NOMO-1 treated with DMSO at 0.1 percent for 48 hours (cell line): ENCODE measurements around the gene BCL2.
"Not testable (repeated sequence)": the region's sequence is repeated elsewhere in the genome, so short reads cannot be mapped to it uniquely, and the experiment has no call there.

Experiments
- DNase-seq: peaks from one replicate; lab custom pipeline; 2025; ENCODE audit not compliant: unreplicated experiment; lab: John Stamatoyannopoulos, UW

Gene BCL2

DNA sequence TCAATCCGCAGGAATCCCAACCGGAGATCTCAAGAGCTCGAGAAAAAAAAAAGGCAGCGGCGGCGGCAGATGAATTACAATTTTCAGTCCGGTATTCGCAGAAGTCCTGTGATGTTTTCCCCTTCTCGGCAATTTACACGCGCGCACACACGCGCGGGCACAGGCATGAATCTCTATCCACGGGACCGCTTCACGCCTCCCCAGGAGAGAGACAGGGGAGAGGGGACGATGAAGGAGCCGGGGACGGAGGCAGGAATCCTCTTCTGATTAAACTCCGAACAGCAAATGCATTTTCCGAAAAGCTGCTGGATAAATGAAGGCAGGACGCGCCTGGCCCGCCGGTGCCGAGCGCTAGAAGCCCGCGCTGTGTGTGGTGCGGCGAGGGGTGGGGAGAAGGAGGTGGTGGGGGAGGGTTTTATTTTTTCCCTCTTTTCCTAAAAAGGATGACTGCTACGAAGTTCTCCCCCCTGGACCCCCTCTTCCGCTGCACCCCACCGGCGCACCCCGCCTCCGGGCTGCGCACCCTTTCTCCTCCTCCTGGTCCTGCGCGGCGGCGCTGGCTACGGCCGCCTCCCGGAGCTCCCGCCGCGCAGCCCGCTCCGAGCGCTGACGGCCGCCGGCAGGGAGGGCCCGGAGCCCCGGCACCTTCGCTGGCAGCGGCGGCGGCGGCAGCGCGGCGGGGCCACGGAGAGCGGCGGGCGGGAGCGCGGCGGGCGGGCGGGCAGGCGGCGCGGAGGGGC is at the start of gene BCL2:
BCL2 (minus strand) TSS at position 387 of the 740 bp plus-strand sequence.
- peak; percentile 44 for DNase-seq

DNA sequence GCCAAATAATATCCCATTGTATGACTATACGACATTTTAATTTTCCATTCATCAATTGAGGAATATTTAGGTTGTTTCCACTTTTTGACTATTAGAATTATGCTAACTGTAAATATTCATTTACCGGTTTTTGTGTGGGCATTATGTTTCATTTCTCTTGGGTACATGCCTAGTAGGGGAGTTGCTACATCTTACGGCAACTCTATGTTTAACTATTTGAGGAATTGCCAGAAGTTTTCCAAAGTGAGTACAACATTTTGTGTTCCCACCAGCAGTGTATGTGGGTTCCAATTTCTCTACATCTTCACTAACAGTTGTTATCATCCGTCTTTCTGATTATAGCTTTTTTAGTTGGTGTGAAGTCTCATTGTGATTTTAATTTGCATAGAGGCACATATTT is 49.0 kb upstream of the BCL2 start:
- DNase-seq: no peak

DNA sequence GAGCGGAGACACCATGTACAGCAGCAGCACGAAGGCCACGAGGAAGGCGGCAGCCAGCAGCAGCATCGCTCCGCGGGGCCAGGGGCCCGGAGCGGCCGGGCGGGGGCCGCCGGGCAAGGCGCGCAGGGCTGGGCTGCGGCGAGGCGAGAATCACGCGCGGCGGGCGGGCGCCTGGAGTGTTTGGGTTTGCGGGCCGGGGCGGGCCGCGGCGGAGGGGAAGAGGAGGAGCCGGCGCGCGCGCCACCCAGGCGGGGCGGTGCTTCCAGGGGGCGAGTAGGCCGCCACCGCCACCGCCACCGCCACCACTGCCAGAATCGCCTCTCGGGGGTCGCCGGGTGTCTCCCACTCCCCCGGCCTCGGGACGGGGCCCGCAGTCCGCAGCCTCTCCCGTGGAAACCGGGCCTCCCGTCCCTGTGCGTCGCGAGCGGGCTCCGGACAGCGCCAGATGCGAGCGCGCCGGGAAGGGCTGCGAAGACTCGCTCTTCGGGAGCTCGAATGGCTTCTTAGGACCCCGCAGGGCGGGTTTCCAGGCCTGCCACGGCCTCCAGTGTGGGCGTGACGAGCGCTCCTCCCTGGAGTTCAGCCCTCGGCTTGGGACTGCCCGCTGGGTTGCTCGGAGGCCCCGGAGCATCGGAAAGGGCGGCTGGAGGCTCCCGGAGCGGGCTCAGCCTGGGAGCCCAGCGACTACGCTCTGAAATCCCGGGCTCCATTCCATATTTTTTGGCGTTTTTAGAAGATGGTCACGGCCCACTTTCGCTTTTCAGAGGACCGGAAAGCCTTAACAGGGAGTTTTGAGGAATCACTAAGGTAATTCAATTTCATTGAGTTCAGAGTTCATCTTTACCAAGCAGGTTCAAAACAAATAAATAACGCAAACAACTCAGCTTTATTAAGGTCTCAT is 47.7 kb upstream of the BCL2 start, which contains the start of gene KDSR:
KDSR (minus strand) TSS at position 154 of the 901 bp plus-strand sequence; CDS start at position 66, 88 bp downstream.
- DNase-seq: peak; percentile 91

DNA sequence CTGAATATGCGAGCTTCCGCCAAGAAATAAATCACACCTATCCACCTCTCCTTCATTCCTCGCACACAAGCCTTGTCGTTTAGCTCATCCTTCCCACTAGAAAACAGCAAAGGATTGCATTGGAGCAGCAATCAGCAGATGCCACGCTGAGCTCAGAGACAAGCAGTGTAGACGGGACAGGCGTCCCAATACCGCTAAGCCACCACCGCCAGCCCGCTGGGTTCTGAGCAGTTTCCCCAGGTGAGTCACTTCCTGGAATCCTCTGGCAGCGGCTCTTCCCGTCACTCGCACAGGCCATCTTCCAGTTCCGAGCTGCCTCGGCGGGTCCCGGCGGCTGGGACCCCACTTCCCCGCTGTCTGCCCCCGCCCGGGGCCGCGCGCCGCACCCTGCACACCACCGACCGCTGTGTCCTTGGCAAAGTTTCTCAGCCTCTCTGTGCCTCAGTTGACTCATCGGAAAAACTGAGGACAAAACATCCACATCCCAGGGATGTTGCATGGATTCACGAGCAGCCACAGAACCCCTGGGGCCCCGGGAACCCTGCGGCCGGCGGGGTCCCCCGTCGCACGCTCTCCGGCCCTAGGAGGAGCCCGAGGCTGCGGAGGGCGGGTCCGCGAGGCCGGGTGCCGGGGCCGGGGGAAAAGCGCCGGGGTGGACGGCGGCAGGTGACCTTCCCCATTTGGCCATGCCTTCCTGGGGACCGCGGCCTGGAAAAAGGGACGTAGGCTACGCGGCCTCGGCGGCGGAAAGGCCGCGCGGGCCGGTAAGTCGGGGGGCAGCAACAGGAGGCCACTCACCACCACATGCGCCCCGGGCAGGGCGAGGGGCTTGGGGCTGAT is 46.9 kb upstream of the BCL2 start:
- DNase-seq: peak; percentile 28

DNA sequence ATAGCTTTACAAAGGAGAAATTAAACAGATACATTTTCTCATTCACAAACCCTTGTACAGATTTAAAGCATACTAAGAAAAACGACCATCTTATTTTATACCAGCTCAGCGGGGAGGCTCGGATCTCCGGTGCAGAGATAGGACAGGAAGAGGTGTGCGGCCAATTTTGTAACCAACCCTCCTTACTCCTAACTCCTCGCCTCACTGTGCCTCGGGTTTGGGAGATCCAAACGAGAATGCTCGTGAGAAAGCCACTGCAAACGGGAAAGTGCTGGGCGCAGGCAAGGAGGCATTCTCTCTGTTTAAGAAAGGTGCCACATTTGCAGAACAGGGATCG is 46.3 kb upstream of the BCL2 start:
- no peak for DNase-seq

DNA sequence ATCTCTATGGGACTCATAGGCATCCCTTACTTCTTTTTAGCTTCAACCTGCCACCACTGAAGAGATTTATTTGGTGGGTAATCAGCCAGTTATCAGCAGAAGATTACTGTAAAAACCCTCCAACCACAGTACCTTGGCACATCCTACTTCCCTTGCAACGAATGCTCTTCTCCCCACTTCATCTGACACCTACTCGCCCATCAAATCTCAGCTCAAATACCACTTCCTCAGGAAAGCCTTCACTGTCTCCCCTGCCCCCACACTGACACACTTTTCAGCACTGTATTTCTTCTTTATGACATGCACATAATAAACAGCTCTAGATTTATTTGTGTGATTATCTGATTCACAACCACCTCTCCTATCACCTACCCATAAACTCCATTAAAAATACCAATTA is 44.4 kb upstream of the BCL2 start:
- DNase-seq: no peak

DNA sequence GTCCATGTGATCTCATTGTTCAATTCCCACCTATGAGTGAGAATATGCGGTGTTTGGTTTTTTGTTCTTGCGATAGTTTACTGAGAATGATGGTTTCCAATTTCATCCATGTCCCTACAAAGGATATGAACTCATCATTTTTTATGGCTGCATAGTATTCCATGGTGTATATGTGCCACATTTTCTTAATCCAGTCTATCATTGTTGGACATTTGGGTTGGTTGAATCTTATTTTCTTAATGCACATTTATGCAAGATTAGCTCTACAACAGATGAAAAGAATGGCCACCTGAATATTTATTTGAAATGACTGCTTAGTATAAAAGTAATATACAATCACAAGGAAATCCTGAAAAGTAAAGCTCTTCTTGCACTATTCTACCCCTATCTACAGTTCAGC is 43.9 kb upstream of the BCL2 start:
- DNase-seq: not testable (repeated sequence)

DNA sequence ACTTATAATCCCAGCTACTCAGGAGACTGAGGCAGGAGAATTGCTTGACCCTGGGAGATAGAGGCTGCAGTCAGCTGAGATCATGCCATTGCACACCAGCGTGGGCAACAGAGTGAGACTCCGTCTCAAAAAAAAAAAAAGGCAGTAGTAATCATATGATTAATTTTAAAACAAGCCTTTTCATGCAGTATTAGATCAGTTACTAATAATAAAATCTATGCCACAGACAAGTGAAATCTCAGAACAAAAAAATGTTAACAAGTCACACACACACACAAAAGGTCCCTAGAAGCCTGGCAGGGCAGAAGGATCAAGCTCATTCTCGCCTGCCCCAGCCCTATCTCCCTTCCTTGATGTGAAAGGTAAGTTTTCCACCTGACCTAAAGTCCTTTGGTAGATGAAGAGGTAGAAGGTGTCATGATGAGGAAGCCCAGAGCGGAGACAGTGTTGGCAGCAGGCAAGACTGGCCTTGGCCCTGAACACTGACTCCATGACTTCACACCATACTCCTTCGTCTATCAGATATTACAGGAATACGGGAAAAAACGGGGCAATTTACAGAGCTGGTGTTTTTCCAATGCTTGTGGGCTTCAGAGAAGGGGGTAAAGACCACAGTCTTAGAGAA is 36.8 kb upstream of the BCL2 start:
- no peak for DNase-seq

DNA sequence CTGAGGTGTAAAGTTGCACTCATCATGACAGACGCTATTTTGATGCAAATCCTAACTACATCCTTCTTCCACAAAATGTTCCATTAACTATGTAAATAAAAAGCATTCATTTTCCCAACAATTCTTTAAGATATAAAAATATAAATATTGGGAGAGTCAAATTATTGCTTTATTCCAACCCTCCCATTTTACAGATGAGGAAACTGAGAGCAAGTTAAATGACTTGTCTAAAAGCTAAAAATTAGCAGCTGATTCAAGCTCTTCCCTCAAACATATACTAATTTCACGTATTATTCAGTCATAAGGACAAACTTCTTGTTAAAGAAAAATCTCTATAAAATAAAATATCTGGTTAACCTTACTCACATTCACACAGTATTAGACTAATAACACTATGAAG is 30.7 kb upstream of the BCL2 start:
- no peak for DNase-seq

DNA sequence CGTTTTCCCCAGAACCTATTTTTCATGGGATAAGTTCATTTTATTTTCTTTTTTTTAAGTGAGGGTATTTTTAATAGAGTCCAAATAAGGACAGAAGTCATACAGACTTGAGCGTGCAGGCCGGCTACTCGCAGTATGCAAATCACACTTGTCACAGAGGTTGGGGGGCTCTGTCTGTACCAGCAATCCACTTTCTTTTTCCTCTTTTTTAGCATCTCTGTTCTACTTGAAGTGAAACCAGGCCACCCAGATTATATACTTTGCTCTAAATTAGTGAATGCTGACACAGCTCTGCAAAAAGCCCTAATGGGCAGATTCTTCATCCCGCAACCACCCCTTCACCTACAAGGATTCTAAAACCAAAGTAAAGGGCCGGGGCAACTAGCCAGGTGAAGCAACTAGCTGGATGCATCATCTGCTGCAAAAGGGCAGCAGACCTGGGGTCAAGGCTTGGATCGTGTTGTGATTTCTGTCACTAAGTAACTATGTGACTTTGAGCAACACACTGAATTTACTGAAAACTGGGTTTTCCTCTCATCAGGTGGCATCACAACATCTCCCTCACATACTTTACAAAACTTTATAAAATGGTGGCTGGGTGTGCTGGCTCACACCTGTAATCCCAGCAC is 29.1 kb upstream of the BCL2 start:
- DNase-seq: no peak

DNA sequence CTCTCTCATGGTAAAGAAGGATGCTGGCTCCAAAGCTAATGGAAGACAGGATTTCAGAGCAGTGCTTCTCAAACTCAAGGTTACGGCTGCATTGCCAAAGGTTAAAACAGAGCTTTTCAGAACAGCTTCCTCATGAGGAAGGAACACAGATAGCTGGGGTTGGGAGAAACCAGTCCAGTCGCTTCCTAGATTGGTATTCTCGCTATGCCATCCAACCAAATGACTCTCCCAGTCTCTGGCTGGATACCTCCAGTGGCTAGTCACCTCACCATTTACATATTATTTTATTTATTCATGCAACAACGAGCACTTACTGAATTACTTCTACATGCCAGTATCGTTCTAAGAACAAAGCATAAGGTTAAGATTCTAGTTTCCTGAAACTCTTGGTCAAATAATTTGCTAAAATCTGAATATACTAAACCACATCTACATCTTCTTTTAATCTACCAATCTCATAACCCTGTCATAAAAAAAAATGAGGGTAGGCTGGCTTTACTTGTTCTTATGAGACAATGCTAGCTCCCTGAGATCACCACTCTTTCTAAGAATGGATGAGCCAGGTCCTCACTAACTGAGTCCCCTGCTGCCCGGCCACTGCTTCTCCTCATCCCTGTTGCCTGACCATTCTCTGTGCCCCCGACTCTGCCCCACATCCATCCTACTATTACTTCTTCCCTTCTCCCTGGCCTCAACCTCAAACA is 27.1 kb upstream of the BCL2 start:
- DNase-seq: no peak

DNA sequence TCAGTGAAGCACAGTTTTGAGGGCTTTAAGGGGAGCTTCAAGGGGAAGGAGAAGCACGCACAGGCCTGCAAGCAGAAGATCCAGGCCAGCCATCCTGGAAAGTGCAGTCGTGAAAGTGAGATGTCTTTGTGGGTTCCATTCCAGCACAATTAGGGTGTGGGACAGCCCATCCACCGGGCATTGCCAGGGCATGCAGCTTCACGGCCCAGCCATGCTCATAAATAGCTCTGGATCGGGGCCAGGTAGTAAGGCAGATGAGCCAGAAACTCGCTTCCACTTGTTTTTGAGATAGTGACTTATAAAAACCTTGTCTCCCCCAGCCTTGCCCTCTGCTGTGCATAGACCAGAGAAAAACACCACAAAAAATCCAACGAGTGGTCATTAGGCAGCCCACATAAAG is 26.5 kb upstream of the BCL2 start:
- no peak for DNase-seq

DNA sequence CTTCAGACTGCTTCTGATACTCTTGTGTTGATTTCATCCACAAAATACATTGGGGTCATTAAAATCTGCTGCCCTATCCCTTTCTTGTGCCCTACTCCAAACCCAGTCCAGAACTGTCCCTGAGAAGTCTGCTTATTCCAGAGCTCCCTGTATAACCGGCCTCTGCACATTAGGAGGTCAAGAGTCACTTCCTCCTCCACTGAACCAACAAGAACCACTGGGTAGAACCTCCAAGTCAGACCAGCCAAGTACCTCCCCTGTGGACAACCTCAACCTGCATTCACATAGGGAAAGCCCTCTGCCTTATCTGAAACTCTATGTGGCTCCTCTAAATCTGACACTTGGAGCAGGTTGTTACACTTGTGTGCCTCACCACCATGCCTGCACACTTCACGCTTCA is 25.3 kb upstream of the BCL2 start:
- DNase-seq: no peak

DNA sequence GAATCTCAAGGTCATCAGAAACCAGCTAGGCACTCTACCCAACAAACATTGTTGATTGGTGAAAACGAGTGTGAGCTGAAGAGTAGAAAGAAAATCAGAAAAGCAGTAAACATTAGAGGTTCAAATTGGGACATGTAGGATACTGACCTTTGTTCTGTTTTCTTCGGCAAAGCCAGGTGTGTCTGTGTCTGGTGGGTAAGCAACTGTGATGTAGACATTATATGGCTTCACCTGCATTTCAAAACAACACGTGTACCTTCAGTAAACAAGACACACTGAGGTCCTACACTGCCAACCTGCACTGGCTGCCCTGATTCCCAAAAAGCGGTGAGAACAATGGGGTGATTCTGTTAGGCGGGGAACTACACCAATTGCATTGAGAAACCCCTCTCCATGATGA is 24.7 kb upstream of the BCL2 start:
- DNase-seq: no peak

DNA sequence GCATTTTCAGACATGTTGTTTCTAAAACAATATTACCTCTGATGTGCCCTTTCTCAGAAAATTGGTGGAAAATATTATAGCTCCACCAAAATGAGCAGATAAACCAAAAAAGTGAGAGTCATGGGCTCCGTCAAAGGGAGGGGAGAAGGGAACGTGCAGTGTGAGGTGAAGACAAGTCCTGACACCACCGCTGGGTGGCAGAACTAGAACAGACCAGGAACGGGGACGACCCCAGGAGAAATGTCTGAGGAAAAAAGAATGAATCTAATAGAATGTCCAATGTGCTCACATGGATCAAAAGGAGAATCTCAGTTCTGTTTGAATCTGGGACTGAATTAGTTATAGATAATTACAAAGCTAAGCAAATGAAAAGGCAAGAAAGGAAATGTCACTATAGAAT is 22.6 kb upstream of the BCL2 start:
- no peak for DNase-seq

DNA sequence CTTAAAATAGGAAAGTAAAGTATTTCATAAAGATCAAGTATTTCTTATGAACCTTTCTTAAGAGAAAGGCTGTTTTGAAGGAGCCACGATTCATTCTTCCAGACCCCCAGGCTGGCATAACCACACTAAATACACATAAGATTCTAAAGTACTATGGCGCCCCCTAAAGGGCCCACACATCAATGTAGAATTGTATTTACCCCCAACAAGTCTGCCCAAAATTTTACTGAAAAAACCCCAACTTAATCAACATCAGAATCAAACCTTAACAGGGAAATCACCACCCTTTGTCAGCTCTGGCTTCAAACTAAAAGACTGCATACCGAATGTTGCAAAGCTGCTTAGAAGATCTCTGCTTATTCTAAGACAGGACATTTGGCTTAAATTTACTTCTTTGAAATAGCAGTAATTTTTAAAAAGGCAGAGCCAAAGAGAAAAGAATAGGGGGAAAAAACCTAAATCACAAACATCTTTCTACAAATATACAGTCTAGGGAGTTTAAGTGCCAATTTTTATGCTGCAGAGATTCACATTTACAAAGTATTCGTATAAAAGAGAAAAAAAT is 20.4 kb upstream of the BCL2 start:
- DNase-seq: peak; percentile 50

DNA sequence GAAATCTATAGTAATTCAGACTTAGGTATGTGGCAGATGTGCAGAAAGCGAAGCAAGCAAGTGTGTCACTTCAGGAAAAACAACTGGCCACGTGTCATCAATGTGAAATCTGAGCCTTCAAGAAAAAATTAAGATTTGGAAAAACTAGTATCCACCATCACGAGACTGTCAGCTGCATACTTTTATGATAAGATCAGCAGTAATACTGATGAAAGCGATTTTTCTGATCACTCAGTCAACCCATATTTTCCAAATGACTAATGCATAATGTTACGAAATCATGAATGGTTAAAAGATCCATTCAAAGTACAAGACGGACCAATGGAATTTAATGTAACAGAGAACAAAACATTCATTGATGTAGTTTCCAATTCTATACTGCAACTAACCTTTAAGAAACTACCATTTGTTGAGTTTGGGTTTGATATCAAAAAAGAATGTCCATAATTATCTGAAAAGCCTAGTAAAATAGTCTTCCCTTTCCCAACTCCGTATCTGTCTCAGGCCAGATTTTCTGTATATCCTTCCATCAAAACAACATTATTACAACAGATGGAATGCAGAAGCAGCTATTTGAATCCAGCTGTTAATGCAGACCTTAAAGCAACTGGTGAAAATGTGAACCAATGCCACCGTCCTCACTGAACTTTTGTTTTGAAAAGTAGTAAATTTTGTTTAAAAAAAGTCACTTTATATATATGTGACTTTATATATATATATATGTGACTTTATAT is 17.0 kb upstream of the BCL2 start:
- no peak for DNase-seq

DNA sequence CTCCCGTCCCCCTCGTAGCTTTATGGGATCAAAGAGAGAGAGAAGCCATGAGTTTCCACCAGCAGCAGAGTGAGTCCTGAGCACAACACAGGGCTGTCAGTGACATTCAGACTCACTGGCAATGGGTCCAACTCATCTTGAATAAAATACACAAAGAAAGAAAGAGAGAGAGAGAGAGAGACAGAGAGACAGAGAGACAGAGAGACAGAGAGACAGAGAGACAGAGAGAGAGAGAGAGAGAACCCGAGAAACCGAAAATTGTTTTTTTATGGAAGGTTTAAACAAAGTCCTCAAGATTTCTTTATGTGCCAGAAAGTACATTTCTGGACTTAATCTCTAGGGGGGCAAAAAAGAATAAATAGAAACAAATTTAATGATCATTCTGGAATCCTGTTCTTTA is 11.5 kb upstream of the BCL2 start:
- DNase-seq: no peak
